Renal pelvis (tissue), 12 donors: ENCODE data around the gene DVL2. TPM values are rescaled to one million over a fixed set of nuclear protein-coding genes. Genes with fewer than 3 reads are reported as not detected.

Experiments
- DNase-seq: peaks from one replicate; pipeline ENCODE4 v3.0.0-alpha.2; 2013
- long read RNA-seq, 16 experiments: transcript quantifications; one replicate each; lab custom pipeline, GENCODE V29; 2026
- polyA plus RNA-seq, 3 donors: library from polyadenylated mRNA; unstranded; fragments of 120-200 nt; gene quantifications; one replicate each; pipeline ENCODE4 v1.2.1, GENCODE V29; 2013; ENCODE audit not compliant: insufficient read length in 3 of 3

DVL2 gene
- 10 to 100 TPM; 62.4 to 66.1 (median 64.6) TPM for polyA plus RNA-seq
- long read RNA-seq, donor 1, partial matches to known transcripts: 5 of 8 reads
- long read RNA-seq, donor 1, other reads (novel, unspliced or antisense): 0 of 8 reads
- long read RNA-seq, donor 2, transcript DVL2-201 (15 exons, 3,018 nt): major isoform, 7 of 13 reads
- long read RNA-seq, donor 2, partial matches to known transcripts: 0 of 13 reads
- long read RNA-seq, donor 2, other reads (novel, unspliced or antisense): 5 of 13 reads
- long read RNA-seq, donor 3, transcript DVL2-201 (15 exons, 3,018 nt): major isoform, 6 of 19 reads
- long read RNA-seq, donor 3, partial matches to known transcripts: 6 of 19 reads
- long read RNA-seq, donor 3, other reads (novel, unspliced or antisense): 6 of 19 reads
- long read RNA-seq, donor 4, transcript DVL2-201 (15 exons, 3,018 nt): major isoform, 12 of 19 reads
- long read RNA-seq, donor 4, partial matches to known transcripts: 7 of 19 reads
- long read RNA-seq, donor 4, other reads (novel, unspliced or antisense): 0 of 19 reads
- long read RNA-seq, donor 5, partial matches to known transcripts: 0 of 3 reads
- long read RNA-seq, donor 5, other reads (novel, unspliced or antisense): 0 of 3 reads
- long read RNA-seq, donor 6, transcript DVL2-201 (15 exons, 3,018 nt): major isoform, 5 of 11 reads
- long read RNA-seq, donor 6, partial matches to known transcripts: 6 of 11 reads
- long read RNA-seq, donor 6, other reads (novel, unspliced or antisense): 0 of 11 reads
- long read RNA-seq, donor 7, transcript DVL2-201 (15 exons, 3,018 nt): major isoform, 7 of 13 reads
- long read RNA-seq, donor 7, partial matches to known transcripts: 6 of 13 reads
- long read RNA-seq, donor 7, other reads (novel, unspliced or antisense): 0 of 13 reads
- long read RNA-seq, donor 8, partial matches to known transcripts: 7 of 10 reads
- long read RNA-seq, donor 8, other reads (novel, unspliced or antisense): 0 of 10 reads
- long read RNA-seq, donor 9, partial matches to known transcripts: 0 of 4 reads
- long read RNA-seq, donor 9, other reads (novel, unspliced or antisense): 0 of 4 reads
- long read RNA-seq, donor 10, partial matches to known transcripts: 0 of 3 reads
- long read RNA-seq, donor 10, other reads (novel, unspliced or antisense): 0 of 3 reads
- long read RNA-seq, donor 11, partial matches to known transcripts: 0 of 3 reads
- long read RNA-seq, donor 11, other reads (novel, unspliced or antisense): 0 of 3 reads
- long read RNA-seq, donor 12, transcript DVL2-201 (15 exons, 3,018 nt): major isoform, 7 of 7 reads
- long read RNA-seq, donor 12, partial matches to known transcripts: 0 of 7 reads
- long read RNA-seq, donor 12, other reads (novel, unspliced or antisense): 0 of 7 reads
- long read RNA-seq, donor 13, partial matches to known transcripts: 0 of 1 reads
- long read RNA-seq, donor 13, other reads (novel, unspliced or antisense): 0 of 1 reads
- long read RNA-seq, donor 14: 0 reads
- long read RNA-seq, donor 15: 0 reads
- long read RNA-seq, donor 16, transcript DVL2-201 (15 exons, 3,018 nt): major isoform, 5 of 10 reads
- long read RNA-seq, donor 16, partial matches to known transcripts: 5 of 10 reads
- long read RNA-seq, donor 16, other reads (novel, unspliced or antisense): 0 of 10 reads

DNA sequence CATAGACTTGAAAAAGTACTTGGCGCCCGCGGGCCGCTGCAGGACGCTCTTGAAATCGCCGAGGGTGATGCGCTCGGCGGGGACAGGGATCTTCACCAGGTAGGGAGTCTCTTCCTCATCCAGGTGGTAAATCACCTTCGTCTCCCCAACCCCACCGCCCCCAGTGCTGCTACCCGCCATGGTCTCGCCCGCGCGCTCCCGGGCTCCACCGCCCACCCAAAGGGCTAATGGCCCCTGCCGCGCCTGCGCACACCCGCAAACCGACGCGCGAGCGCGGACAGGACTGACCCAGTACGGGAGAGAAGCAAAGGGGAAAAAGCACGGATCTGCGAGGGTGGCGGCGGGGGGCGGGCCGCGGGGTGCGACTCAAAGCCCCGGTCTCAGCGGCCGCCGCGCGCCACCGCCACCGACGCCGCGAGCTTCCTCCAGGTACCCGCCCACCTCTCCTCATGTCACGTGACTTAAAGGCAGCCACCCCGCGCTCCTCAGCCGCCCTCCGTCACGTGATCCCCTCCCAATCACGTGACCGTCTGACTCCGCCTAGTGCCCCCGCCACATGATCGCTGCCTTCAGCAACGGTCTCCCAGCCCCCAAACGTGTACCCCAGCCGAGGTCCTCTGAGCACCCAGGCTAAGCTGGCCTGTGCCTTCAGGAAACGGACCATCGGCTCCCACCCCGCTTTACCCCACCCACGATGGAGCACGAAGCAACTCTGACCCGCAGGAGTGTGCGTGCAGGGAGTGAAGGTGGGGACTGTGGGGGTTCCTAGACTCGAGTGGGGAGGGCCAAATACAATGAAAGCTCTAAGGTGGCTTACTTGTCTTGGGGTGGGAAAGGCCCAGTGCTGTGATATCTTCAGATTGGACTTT lies at the start of gene DVL2:
Gene DVL2 (minus strand): TSS at position 435 of the 869 bp plus-strand sequence. CDS start 255 bp downstream, at position 180.
- DNase-seq: peak; percentile 95

DNA sequence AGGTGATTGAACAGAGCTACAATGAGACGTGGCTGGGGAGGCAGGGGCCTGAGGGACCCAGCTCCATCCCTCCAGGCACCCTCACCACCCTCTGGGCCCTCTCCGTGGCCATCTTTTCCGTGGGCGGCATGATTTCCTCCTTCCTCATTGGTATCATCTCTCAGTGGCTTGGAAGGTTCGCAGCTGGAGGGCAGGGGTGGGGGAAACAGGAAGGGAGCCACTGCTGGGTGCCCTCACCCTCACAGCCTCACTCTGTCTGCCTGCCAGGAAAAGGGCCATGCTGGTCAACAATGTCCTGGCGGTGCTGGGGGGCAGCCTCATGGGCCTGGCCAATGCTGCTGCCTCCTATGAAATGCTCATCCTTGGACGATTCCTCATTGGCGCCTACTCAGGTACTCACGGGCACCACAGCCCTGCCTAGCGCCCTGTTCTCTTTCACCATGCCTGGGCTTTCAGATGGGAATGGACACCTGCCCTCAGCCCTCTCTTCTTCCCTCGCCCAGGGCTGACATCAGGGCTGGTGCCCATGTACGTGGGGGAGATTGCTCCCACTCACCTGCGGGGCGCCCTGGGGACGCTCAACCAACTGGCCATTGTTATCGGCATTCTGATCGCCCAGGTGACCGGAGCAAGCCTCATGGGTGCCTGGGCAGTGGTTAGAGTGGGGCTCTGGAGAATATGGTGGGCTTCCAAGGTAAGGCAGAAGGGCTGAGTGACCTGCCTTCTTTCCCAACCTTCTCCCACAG lies 49.3 kb upstream of the DVL2 start:
- DNase-seq: no peak

DNA sequence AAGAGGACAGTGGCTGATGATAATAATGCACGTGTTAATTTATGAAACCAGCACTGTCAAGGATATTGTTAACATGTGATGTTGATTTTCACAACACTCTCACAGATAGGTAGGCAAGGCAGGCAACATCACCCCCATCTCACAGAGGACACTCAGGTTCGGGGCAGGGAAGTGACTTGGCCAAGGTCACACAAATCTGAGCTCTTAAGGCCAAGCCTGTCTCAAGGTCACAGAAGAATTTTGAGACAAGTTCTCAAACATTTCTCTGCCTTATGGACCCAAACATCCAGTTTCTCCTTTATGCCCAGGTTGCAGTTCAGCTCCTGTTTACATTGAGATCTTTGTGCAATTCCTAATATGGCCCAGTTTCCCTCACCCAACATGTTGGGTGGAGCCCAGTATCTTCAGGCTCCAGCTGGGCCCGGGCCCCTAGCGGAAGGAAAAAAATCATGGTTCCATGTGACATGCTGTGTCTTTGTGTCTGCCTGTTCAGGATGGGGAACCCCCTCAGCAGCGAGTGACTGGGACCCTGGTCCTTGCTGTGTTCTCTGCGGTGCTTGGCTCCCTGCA lies 48.5 kb upstream of the DVL2 start:
- DNase-seq: no peak

DNA sequence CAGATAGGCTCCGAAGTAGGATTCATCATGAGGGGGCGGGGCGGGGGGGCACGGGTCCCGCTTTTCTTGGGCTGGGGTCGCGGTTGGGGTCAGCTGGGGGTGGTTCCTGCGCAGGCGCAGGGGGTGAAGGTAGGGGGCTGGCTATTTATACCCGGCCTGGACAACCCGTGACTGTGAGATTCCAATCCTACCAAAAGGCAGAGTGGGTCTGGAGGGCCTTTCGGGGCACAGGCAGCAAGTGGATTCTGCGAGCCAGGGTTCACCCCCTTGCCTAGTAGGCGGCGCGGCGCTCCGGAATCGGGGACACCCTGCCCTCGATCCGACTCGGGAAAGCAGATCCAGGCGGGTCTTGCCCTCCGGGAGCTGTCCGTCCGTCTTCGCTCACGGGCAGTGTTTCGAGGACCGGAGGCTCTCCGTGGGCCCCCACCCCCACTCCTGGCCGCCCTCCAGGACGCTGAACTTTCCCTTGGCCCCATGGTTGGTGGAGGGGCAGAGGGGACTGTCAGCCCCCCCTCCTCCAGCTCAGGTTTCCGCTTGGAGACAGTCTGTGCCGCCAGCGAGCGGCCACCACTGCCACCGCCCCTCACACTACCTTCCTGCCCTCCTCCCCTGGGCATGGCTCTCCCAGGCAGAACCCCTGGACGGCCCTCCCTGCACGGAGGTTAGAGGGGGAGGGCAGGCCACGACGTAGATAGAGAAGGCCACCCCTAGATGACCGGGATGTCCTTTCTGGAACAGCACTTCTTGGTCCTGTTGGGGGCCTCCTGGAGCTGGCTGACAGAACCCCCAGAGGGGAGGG lies 47.8 kb upstream of the DVL2 start:
- DNase-seq: no peak

DNA sequence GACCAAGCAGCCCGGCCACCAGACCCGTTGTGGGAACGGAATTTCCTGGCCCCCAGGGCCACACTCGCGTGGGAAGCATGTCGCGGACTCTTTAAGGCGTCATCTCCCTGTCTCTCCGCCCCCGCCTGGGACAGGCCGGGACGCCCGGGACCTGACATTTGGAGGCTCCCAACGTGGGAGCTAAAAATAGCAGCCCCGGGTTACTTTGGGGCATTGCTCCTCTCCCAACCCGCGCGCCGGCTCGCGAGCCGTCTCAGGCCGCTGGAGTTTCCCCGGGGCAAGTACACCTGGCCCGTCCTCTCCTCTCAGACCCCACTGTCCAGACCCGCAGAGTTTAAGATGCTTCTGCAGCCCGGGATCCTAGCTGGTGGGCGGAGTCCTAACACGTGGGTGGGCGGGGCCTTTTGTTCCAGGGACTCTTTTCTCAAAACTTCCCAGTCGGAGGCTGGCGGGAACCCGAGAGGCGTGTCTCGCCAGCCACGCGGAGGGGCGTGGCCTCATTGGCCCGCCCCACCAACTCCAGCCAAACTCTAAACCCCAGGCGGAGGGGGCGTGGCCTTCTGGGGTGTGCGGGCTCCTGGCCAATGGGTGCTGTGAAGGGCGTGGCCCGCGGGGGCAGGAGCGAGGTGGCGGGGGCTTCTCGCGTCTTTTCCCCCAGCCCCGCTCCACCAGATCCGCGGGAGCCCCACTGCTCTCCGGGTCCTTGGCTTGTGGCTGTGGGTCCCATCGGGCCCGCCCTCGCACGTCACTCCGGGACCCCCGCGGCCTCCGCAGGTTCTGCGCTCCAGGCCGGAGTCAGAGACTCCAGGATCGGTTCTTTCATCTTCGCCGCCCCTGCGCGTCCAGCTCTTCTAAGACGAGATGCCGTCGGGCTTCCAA lies 47.0 kb upstream of the DVL2 start, which contains the start of gene SLC2A4:
Gene SLC2A4 (plus strand): TSS at position 645 of the 879 bp plus-strand sequence. CDS start 217 bp downstream, at position 862.
- DNase-seq: peak; percentile 95

DNA sequence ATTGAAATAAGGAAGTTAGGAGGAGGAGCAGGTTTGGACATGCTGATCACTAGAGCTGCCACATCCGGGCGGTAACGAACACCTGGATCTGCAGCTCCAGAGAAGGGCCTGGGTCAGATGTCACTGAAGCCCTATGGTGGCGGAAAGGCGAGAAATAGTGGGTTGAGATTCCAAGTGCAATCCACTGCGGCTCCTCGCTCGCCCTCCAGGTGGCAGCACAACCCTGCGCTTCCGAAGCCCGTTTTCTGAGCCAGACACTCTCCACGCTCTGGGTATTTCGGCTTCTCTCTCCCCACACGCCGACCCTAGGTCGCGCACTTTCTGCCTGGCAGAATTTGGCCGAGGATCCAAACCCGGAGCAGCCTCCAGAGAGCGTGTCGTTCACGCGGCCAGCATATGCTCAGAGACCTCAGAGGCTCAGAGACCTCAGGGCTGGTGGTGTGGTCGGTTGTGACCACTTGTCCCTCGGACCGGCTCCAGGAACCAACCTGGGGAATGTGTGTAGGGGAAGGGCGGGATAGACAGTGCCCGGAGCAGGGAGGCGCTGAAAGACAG lies 46.3 kb upstream of the DVL2 start:
- peak; percentile 82 for DNase-seq

DNA sequence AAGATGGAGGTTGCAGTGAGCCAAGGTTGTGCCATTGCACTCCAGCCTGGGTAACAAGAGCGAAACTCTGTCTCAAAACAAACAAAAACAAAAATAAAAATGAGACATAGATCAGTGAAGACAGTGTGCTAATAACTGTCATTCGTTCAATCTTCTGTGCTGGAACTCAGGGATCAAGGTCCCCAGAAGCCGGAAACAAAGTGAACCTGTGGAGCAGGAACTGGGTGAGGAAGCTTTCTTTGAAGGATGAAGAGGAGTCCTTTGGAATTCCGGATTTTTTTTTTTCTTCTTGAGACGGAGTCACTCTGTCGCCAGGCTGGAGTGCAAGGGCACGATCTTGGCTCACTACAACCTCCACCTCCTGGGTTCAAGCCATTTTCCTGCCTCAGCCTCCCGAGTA lies 45.1 kb upstream of the DVL2 start:
- no peak for DNase-seq

DNA sequence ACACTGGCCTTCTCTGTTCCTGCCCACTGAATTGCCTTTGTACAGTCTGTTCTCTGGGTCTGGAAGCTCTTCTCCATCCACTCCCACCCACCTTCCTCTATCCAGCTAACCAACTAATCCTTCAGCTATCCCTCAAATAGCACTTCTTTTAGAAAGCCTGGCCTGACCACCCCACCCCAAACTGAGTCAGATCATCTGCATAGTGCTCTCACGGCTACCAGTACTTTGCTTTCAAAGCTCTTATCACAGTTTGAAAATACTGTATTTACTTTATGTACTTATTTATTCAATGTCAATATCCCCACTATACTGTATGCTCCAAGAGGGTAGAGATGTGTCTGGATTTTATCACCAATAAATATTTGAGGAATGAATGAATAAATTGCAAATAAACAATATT lies 32.5 kb upstream of the DVL2 start:
- DNase-seq: no peak

DNA sequence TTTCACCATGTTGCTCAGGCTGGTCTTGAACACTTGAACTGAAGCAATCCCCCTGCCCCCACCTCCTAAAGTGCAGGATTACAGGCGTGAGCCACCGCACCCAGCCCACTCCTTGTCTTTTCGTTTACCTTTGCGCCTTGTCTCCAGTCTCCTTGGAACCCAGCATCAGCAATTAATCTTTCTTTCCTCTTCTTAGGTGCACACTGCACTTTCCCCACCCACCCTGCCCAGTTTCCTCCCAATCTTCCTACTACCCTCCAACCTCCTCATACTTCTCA lies 29.4 kb upstream of the DVL2 start:
- no peak for DNase-seq

DNA sequence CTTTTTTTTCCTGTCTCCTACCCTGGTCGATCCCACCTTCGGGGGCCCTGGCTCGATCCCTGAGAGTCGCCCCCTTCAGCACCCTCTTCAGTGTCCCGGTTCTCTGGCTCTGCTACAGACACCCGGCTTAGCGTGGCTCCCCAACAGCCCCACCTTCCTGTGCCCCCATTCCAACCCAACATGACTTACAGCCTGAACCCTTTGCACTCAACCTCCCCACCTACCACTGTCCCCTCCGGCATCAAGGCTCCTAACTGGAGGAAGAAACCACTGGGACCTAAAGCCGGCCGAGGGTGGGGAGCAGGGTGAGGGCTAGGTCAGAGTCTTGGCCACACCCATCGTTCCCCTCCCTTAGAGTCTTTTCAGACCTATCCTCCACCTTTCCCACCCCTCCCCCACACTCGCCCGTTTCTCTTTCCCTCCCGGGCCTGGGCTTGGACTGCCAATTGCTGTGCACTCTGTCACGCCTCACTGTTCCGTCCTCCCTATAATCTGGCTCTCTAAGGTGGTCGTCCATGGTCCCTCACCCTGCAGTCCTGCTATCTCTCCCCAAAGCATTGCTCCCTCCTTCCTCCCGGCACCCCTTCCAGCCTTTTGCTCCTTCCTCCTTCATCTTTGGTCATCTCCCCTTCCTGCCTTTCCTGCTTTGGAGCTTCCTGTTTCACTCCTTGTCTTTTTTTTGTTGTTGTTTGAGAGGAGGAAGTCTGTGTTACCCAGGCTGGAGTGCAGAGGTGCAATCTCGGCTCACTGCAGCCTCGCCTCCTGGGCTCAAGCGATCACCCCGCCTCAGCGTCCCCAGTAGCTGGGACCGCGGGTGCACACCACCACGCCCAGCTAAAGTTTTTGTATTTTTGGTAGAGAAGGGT lies 28.9 kb upstream of the DVL2 start:
- peak; percentile 48 for DNase-seq

DNA sequence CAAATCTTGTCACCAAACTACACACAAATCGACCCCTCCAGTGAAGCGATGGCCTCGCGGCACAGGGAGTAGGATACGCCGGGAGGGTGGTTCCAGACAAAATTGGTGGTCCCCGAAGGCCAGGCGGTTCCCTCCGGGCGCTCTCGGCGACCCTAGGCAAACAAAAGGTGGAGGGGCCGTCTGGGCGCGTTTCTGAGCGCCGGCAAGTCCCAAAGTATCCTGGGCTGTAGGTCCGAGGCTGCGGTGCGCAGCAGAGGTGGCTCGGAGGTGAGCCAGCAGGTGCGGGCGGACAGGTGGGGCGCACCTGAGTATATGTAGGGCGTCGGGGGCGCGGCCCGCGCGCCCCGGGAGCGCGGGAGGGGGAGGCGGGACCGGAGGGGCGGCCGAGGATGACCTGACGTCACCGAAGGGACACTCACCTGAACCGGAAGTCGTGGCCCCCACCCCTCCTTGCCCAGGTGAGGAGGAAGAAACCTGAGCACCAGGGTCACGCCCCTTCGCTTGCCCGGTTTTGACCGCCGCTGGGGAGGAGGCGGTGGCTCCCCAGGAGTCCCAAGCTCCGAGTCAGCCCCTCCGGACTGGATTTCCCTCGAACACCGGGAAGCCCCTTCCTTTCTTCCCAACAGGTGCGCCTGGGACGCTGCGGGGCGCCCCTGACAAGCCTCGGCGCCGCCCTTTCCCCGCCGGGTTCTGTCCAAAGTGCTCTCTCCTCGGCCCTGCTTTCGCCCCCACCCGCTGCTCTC lies 28.0 kb upstream of the DVL2 start, which contains the start of gene CLDN7:
Gene CLDN7 (minus strand): TSS at position 287 of the 743 bp plus-strand sequence. CDS start 435 bp downstream, outside the sequence.
- DNase-seq: peak; percentile 74

DNA sequence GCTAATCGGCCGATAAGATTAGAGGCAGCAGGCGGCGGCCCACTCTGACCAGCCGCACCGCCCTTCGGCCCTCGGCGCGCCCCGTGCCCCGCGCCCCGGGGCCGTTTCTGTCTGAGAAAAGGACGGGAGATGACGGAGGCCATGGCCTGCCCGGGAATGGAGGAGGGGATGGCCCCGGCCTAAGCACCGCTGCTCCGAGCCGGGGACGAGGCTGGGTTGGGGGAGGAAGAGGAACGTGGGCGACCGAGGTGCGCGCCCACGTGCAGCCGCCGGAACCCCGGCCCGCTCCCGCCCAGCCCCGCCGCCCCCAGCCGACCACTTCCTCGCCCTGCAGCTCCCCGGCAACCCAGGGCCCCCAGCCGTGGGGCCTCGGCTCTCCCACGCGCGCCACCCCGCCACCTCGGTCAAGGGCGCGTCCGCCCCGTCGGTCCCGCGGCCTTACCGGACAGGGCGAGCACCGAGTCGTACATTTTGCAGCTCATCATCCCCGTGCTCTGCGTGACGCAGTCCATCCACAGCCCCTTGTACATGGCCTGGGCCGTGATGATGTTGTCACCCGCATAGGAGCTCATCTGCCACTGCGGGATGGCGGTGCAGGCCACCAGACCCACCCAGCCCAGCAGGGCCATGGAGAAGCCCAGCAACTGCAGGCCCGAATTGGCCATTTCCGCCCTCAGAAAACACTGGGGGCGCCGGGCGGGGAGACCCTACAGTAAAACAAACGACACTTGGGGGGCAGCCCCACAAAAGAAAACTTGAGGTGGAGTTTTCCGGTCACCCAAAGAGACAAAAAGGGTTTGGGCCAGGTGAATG lies 27.3 kb upstream of the DVL2 start:
- no peak for DNase-seq

DNA sequence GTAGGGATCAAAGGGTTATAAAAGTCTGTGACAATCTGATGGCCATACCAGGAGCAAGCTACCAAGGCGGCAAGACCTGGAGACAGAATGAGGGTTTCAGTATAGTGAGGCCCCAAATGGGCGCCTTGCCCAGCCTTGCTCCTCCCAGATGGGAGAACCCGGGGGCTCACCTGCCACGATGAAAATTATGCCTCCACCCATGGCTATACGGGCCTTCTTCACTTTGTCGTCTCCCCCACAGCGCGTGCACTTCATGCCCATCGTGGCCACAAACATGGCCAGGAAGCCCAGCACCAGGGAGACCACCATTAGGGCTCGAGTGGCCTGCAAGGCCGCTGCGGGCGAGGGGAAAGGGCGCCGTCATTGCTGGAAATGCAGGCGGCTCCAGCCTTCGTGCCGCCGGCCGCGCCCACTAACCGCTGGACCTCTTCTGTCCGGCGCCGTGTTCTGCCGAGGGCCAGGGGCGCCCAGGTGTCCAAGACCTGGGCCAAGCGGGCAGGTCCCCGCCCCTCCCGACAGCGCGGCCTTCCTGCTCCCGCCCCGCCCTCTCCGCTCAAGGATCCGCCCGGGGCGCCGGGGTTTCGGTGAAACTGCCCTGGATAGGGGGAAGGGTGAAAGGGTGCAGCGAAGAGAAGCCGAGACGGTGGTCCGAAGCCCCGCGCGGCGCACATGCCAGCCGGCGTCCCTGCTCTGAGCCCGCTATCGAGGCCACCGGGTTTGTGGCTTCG lies 26.5 kb upstream of the DVL2 start:
- DNase-seq: no peak
